ENCODE data around the gene EML2.

- no peak for TF ChIP-seq POLR2A (IDR thresholded peaks at IDR 0.05)
- no peak for TF ChIP-seq CTCF (IDR thresholded peaks at IDR 0.05)
Observed at GRCh38 chr19:45599286-45599685, 39.9 kb downstream of the EML2 start.
